ENCODE measurements around the gene UNC45A. TPM values are rescaled to one million over a fixed set of nuclear protein-coding genes. Genes with fewer than 3 reads are reported as not detected.

The UNC45A gene
- total and polyA plus RNA-seq, 2 donors (not counting 1 experiment from before 2014, with no cell fraction given), result 56.3 to 79.0 TPM

DNA sequence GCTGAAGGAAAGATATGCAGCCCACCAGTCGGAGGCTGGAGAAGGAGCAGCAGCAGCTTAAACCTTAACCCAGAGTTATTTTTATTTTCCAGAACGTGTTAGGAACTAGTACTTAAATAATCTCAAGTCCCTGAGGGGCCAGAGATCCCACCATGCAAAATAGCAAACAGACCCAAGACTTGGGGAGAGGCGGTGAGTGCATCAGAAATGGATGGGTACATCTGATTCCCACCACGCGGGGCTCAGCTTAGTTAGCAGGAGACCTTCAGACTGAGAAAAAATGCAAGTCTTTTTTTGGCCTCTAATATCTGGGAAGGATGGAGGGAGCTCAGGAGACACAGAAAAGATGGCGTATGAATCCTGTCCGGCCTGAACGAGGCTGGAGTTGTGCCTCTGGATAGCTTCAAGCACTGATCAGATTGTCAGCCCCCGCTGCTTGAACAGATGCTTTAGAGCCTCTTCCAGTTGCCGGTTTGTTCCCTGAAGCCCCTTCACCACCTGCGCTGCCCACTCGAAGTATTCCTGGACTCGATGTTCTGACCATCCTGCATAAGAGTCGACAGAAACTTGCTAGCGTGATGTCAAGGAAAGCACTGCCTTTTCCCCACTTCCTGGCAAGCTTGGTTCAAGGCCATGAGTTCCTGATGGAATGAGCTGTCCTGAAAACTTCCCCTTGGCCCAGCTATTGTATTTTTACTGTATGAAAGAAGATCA lies 4.1 kb upstream of the UNC45A start:
- peak overlapping the region in 3 of 5 experiments; percentile 68 to 71 (median 70) for H3K4me3 ChIP-seq (ENCODE audit: control extremely low read depth in 1 of 5, extremely low read depth in 1 of 5, insufficient read depth in 1 of 5, low read depth in 2 of 5, low read length in 4 of 5)
- H3K27ac ChIP-seq (ENCODE audit: low read length in 2 of 2), result peak overlapping the region; percentile 93 to 94
- intact Hi-C loops (cut with micrococcal nuclease), result loop anchor here (1.0 to 10.0 kb wide), 4 partner anchors 29 to 1236 kb away; partner anchors contain the start of genes AP3S2, PEX11A and WDR93
- peaks cover 38 to 58% of the 10 kb centered on the region in 2 donors for H3K4me1 ChIP-seq (ENCODE audit: control insufficient read depth in 2 of 2, insufficient read depth in 2 of 2, low read length in 2 of 2)
- peak overlapping the region; percentile 78 for H3K9ac ChIP-seq (ENCODE audit: low read length)
- ChIA-PET CTCF (interaction anchor here (0.7 to 9.5 kb wide), 28 partner anchors 9 to 638 kb away, joined by 3 to 260 read pairs (median 6); partner anchors contain the start of genes BLM, FES, MAN2A2 and RCCD1), POLR2A (interaction anchor here (0.6 to 6.9 kb wide), 12 partner anchors 8 to 829 kb away, joined by 3 to 66 read pairs (median 4); partner anchors contain the start of genes IDH2, MAN2A2 and RCCD1)
- peaks cover 9% of the 10 kb centered on the region for H3K79me2 ChIP-seq (ENCODE audit: control insufficient read depth, insufficient read depth, low read length)
- Mint-ChIP-seq H3K9me3 (ENCODE audit: insufficient read depth) (no peaks in the 10 kb centered on the region), H3K4me3 (peak overlapping the region; percentile 98), H3K27me3 (no peaks in the 10 kb centered on the region), H3K4me1 (peaks cover 43% of the 10 kb centered on the region), H3K27ac (peak overlapping the region; percentile 99)
- 77% methylated on average over 14 of the region's 15 CpGs for WGBS (ENCODE audit: insufficient coverage)
- no peak overlapping the region for H2AFZ ChIP-seq (ENCODE audit: insufficient read depth, low read depth, low read length, poor library complexity, severe bottlenecking)
- no peaks in the 10 kb centered on the region for H3K9me3 ChIP-seq (ENCODE audit: control extremely low read depth in 1 of 3, control insufficient read depth in 2 of 3, insufficient read depth in 1 of 3, low read length in 2 of 3)
- peak overlapping the region; percentile 94 for H3K4me2 ChIP-seq (replicated peaks; ENCODE audit: low read depth, low read length, poor library complexity, severe bottlenecking)
- no peaks in the 10 kb centered on the region for H3K36me3 ChIP-seq (replicated peaks in 1 of 2; ENCODE audit: control extremely low read depth in 1 of 2, control insufficient read depth in 1 of 2, extremely low read depth in 1 of 2, insufficient read depth in 2 of 2, low read length in 1 of 2)
- H3K27me3 ChIP-seq (replicated peaks in 1 of 4; ENCODE audit: control extremely low read depth in 1 of 4, control insufficient read depth in 3 of 4, insufficient read depth in 4 of 4, low read length in 3 of 4), result no peaks in the 10 kb centered on the region
- DNase-seq (peak; percentile 29), ATAC-seq (ENCODE audit: low read depth) (no peak)
- H4K20me1 ChIP-seq (ENCODE audit: control insufficient read depth, insufficient read depth, low read length, poor library complexity, severe bottlenecking), result peaks cover 5% of the 10 kb centered on the region
- no peak for TF ChIP-seq EZH2 (IDR thresholded peaks at IDR 0.05; ENCODE audit: borderline replicate concordance, insufficient read depth, low read depth, low read length, poor library complexity, severe bottlenecking)
- TF ChIP-seq, protein P1, sequence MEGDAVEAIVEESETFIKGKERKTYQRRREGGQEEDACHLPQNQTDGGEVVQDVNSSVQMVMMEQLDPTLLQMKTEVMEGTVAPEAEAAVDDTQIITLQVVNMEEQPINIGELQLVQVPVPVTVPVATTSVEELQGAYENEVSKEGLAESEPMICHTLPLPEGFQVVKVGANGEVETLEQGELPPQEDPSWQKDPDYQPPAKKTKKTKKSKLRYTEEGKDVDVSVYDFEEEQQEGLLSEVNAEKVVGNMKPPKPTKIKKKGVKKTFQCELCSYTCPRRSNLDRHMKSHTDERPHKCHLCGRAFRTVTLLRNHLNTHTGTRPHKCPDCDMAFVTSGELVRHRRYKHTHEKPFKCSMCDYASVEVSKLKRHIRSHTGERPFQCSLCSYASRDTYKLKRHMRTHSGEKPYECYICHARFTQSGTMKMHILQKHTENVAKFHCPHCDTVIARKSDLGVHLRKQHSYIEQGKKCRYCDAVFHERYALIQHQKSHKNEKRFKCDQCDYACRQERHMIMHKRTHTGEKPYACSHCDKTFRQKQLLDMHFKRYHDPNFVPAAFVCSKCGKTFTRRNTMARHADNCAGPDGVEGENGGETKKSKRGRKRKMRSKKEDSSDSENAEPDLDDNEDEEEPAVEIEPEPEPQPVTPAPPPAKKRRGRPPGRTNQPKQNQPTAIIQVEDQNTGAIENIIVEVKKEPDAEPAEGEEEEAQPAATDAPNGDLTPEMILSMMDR (IDR thresholded peaks at IDR 0.05), result no peak

DNA sequence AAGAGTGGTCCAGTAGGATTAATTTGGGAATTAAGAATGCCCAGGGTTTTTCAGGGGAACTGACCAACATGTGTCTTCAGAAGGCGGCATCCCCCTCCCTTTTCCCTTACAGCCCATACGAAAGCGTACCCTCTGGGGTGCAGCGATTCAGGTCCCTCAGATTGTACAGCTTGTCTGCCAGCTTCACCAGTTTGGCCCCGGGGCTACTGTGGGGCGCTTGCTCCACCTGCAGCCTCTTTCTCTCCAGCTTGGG lies 3.6 kb upstream of the UNC45A start:
- no peak for TF ChIP-seq EZH2 (IDR thresholded peaks at IDR 0.05; ENCODE audit: borderline replicate concordance, insufficient read depth, low read depth, low read length, poor library complexity, severe bottlenecking)
- TF ChIP-seq, protein P1 (IDR thresholded peaks at IDR 0.05), result peak; percentile 37
- Histone ChIP-seq H3K79me2 (ENCODE audit: control insufficient read depth, insufficient read depth, low read length) (peaks cover 14% of the 10 kb centered on the region), H4K20me1 (ENCODE audit: control insufficient read depth, insufficient read depth, low read length, poor library complexity, severe bottlenecking) (peaks cover 9% of the 10 kb centered on the region), H3K4me1 (ENCODE audit: control insufficient read depth in 2 of 2, insufficient read depth in 2 of 2, low read length in 2 of 2) (peaks cover 42 to 62% of the 10 kb centered on the region in 2 donors), H3K27me3 (replicated peaks in 1 of 4; ENCODE audit: control extremely low read depth in 1 of 4, control insufficient read depth in 3 of 4, insufficient read depth in 4 of 4, low read length in 3 of 4) (no peaks in the 10 kb centered on the region), H3K9me3 (ENCODE audit: control extremely low read depth in 1 of 3, control insufficient read depth in 2 of 3, insufficient read depth in 1 of 3, low read length in 2 of 3) (no peaks in the 10 kb centered on the region), H3K9ac (ENCODE audit: low read length) (peak overlapping the region; percentile 79), H2AFZ (ENCODE audit: insufficient read depth, low read depth, low read length, poor library complexity, severe bottlenecking) (peak overlapping the region; percentile 89), H3K4me3 (ENCODE audit: control extremely low read depth in 1 of 5, extremely low read depth in 1 of 5, insufficient read depth in 1 of 5, low read depth in 2 of 5, low read length in 4 of 5) (peak overlapping the region in 4 of 5 experiments; percentile 72 to 97 (median 88)), H3K4me2 (replicated peaks; ENCODE audit: low read depth, low read length, poor library complexity, severe bottlenecking) (peak overlapping the region; percentile 94), H3K27ac (ENCODE audit: low read length in 2 of 2) (peak overlapping the region; percentile 93 to 94), H3K36me3 (replicated peaks in 1 of 2; ENCODE audit: control extremely low read depth in 1 of 2, control insufficient read depth in 1 of 2, extremely low read depth in 1 of 2, insufficient read depth in 2 of 2, low read length in 1 of 2) (peaks cover 0 to 3% of the 10 kb centered on the region in 2 experiments)
- ChIA-PET POLR2A (interaction anchor here (0.6 to 6.9 kb wide), 10 partner anchors 8 to 830 kb away, joined by 3 to 66 read pairs (median 4); partner anchors contain the start of genes IDH2, MAN2A2 and RCCD1), CTCF (interaction anchor here (0.6 to 9.5 kb wide), 35 partner anchors 9 to 638 kb away, joined by 3 to 260 read pairs (median 5); partner anchors contain the start of genes BLM, FES, MAN2A2 and RCCD1)
- peak overlapping the region; percentile 99 for H3K27ac Mint-ChIP-seq
- no peak for ATAC-seq (ENCODE audit: low read depth)
- no peak for DNase-seq
- peak overlapping the region; percentile 98 for H3K4me3 Mint-ChIP-seq
- WGBS (ENCODE audit: insufficient coverage), result 12% methylated on average over 6 of the region's 6 CpGs
- H3K9me3 Mint-ChIP-seq (ENCODE audit: insufficient read depth), result no peaks in the 10 kb centered on the region
- no peaks in the 10 kb centered on the region for H3K27me3 Mint-ChIP-seq
- H3K4me1 Mint-ChIP-seq, result peaks cover 48% of the 10 kb centered on the region
- intact Hi-C loops (cut with micrococcal nuclease), result loop anchor here (1.0 to 10.0 kb wide), 4 partner anchors 29 to 1237 kb away; partner anchors contain the start of genes AP3S2, PEX11A and WDR93
